ENCODE measurements around the gene SLC2A4RG.
"Not testable (repeated sequence)": the region's sequence is repeated elsewhere in the genome, so short reads cannot be mapped to it uniquely, and the experiment has no call there.

The SLC2A4RG gene

GRCh38 chr20:63718996-63719395 lies 20.6 kb upstream of the SLC2A4RG start:
- no peak for TF ChIP-seq POLR2A (IDR thresholded peaks at IDR 0.05; ENCODE audit: low read length)
- TF ChIP-seq GATA1 (IDR thresholded peaks at IDR 0.05; ENCODE audit: low read depth, low read length): no peak
- DNase-seq: peak in 1 of 2 experiments; percentile 28

- not testable (repeated sequence) for DNase-seq
These were observed 16.5 kb upstream of the SLC2A4RG start for GRCh38 chr20:63722967-63723622.

- DNase-seq: not testable (repeated sequence)
These were observed 9.3 kb upstream of the SLC2A4RG start for GRCh38 chr20:63730189-63730733.

DNA sequence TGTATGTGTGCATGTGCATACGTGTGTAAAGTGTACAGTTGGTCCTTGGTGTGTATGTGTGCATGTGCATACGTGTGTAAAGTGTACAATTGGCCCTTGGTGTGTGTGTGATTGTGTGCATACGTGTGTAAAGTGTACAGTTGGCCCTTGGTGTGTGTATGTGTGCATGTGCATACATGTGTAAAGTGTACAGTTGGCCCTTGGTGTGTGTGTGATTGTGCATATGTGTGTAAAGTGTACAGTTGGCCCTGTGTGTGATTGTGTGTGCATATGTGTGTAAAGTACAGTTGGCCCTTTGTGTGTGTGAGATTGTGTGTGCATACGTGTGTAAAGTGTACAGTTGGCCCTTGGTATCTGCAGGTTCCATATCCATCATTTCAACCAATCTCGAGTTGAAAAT lies 8.2 kb upstream of the SLC2A4RG start:
- DNase-seq: no peak
- TF ChIP-seq POLR2A (IDR thresholded peaks at IDR 0.05; ENCODE audit: low read length) (no peak), GATA1 (IDR thresholded peaks at IDR 0.05; ENCODE audit: low read depth, low read length) (no peak)

DNA sequence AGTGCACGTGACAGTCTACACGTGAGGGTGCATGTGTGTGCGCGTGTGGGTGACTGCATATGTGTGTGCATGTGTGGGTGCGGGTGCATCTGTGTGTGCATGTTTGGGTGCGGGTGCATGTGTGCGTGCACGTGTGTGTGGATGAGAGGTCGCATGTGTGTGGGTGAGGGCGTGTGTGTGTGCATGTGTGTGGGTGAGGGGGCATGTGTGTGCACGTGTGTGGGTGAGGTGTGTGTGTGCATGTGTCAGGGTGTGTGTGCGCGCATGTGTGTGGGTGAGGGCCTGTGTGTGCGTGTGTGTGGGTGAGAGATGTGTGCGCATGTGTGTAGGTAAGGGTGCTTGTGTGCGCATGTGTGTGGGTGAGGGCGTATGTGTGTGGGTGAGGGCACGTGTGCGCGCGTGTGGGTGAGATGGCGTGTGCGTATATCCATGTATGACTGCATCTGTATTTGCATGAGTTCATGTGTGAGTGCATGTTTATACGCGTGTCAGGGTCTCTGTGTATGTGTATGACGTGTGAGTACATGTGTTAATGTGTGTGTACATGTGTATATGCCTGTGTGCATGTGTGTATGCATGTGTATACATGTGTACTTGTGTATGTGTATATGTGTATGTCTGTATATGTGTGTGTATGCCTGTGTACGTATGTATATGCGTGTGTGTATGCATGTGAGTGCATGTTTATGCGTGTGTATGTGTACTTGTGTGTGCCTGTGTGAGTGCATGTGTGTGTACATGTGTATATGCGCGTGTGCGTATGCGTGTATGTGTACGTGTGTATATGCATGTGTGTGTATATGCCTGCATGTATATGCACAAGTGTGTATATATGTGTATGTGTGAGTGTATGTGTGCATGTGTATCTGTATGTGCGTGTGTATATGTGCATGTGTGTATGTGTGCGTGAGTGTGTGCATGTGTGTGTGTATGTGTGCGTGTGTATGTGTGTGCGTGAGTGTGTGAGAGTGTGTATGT lies 7.2 kb upstream of the SLC2A4RG start:
- no peak for DNase-seq
- TF ChIP-seq POLR2A (IDR thresholded peaks at IDR 0.05; ENCODE audit: low read length) (no peak), GATA1 (IDR thresholded peaks at IDR 0.05; ENCODE audit: low read depth, low read length) (no peak)

GRCh38 chr20:63733117-63733516 lies 6.5 kb upstream of the SLC2A4RG start:
- TF ChIP-seq POLR2A (IDR thresholded peaks at IDR 0.05; ENCODE audit: low read length) (no peak), GATA1 (IDR thresholded peaks at IDR 0.05; ENCODE audit: low read depth, low read length) (no peak)
- DNase-seq: no peak

DNA sequence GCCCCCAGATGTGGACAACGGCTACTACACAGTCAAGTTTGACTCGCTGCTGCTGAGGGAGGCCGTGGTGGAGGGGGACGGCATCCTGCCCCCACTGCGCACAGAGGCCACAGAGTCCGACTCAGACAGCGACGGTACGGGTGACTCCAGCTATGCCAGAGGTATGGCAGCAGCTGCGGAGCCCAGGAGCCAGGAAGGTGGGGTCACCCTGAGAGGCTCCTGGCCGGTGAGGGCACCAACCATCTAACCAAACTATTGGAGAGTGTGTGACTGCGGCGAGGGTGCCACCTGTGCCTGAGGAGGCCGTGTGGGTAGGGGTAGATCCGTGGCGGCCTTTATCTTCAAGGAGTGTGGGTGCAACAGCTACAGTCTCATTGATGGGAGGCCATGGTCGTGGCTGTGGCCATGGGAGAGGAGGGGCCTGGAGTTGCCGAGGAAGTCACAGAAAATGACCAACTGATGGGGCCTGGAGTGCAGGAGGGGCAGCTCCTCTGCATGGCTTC lies 5.9 kb upstream of the SLC2A4RG start:
- TF ChIP-seq GATA1 (IDR thresholded peaks at IDR 0.05; ENCODE audit: low read depth, low read length): no peak
- DNase-seq: no peak

DNA sequence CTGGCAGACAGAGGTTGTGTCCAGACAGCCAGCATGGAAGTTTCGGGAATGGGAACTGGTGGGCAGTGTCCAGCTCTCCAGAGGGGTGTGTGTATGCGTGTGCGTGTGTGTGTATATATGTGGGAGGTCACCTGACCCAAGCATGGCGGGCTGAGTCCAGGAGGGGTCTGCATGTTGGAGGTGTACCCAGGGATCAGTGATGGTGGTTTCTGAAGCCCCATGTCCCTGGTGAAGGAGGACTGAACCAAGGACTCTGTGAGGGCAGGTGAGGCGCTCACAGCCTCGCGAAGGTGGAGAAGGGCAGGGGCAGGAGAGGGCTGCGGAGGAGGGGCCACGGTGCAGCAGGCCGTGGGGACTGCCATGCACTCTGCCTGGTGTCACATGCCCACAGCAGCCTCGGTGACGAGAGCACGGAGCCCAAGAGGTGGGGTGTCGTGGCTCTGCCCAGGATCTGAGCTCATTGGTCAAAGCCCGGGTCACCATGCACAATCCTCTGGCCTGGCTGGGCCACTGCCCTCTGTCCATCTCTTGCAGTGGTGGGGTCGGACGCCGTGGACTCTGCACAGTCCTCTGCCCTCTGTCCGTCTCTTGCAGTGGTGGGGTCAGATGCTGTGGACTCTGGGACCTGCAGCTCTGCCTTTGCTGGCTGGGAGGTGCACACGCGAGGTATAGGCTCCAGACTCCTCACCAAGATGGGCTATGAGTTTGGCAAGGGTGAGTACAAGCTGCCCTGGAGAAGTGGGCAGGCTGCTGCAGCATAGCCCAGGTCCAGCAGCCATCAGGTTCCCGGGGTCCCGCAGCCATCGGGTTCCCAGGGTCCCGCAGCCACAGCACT lies 5.2 kb upstream of the SLC2A4RG start:
- no peak for TF ChIP-seq POLR2A (IDR thresholded peaks at IDR 0.05; ENCODE audit: low read length)
- no peak for TF ChIP-seq GATA1 (IDR thresholded peaks at IDR 0.05; ENCODE audit: low read depth, low read length)
- no peak for DNase-seq

GRCh38 chr20:63734946-63735858 lies 4.4 kb upstream of the SLC2A4RG start:
- DNase-seq: no peak
- no peak for TF ChIP-seq POLR2A (IDR thresholded peaks at IDR 0.05; ENCODE audit: low read length)
- no peak for TF ChIP-seq GATA1 (IDR thresholded peaks at IDR 0.05; ENCODE audit: low read depth, low read length)

DNA sequence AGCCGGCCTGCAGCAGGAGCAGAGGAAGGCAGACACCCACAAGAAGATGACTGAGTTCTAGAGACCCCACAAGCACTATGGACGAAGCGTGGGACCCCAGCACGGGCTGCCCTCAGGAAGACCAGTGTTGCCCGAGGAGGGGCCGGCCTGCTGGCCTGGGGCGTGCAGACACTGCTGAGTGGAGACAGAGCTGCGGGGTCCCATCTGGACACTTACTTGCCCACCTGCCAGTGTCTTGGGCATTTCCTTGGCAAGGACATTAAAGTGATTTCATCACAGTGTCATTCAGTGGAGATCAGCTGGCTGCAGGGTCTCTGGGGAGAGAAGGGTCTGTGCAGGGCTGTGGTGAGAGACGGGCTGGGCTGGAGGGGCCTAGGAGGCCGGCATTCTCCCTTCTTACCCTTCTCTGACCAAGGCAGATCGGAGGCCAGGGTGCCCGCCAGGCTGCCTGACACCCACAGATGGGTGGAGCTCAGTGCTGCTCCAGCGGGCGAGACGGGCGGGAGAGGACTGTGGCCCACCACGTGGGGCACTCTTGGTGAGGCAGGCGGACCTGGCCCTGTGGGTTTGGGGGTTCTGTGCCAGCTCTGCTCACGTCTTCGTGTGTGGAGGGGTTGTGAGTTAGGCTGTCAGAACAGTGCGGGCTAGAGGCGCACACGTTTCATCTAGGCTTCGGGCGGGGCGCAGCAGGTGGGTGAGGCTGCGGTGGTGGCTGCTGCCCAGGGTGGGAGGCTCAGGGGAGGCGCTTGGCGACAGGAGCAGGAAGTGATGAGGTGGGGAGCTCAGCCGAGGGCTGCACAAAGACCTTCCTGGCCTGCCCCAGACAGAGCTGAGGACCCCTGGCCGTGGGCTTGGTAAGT lies 3.5 kb upstream of the SLC2A4RG start, which contains the start of gene LIME1:
Gene LIME1 (plus strand): TSS at position 806 of the 860 bp plus-strand sequence. CDS start 886 bp downstream, outside the sequence.
- no peak for TF ChIP-seq GATA1 (IDR thresholded peaks at IDR 0.05; ENCODE audit: low read depth, low read length)
- TF ChIP-seq POLR2A (IDR thresholded peaks at IDR 0.05; ENCODE audit: low read length): no peak
- no peak for DNase-seq

- no peak for DNase-seq
- no peak for TF ChIP-seq GATA1 (IDR thresholded peaks at IDR 0.05; ENCODE audit: low read depth, low read length)
- no peak for TF ChIP-seq POLR2A (IDR thresholded peaks at IDR 0.05; ENCODE audit: low read length)
These were observed 2.5 kb upstream of the SLC2A4RG start for GRCh38 chr20:63736893-63737694.

All from erythroblast (primary cell).